PFSK-1 (cell line): ENCODE data around the gene NTM. TPM values are rescaled to one million over a fixed set of nuclear protein-coding genes. Genes with fewer than 3 reads are reported as not detected.

Experiments used
- FOXP2 ChIP-seq: optimal IDR thresholded peaks from 2 replicates; pipeline ENCODE3; 2011; ENCODE audit warnings: borderline replicate concordance, control low read depth, inconsistent platforms; ENCODE audit not compliant: insufficient read depth; ENCODE audit errors: extremely low read length, extremely low read depth
- POLR2AphosphoS5 ChIP-seq: IDR thresholded peaks from 2 replicates; pipeline ENCODE4 v1.6.1; 2012; ENCODE audit warnings: low read depth, mild to moderate bottlenecking, control low read depth, low read length, moderate library complexity
- SIN3A ChIP-seq: IDR thresholded peaks from 2 replicates; pipeline ENCODE4 v1.6.1; 2012; ENCODE audit warnings: mild to moderate bottlenecking, low read length, moderate library complexity, borderline replicate concordance; ENCODE audit not compliant: insufficient read depth
- TAF1 ChIP-seq: IDR thresholded peaks from 2 replicates; pipeline ENCODE4 v1.6.1; 2012; ENCODE audit warnings: low read length, control low read depth, borderline replicate concordance; ENCODE audit not compliant: insufficient read depth
- polyA plus RNA-seq: library from polyadenylated mRNA; unstranded; fragments of >200 nt; gene quantifications from one replicate; pipeline ENCODE4 v1.2.1, GENCODE V29; 2012; ENCODE audit warnings: low read depth, missing spikeins; ENCODE audit not compliant: insufficient read length
- TF ChIP-seq, protein P1 (sequence below), 2 experiments: IDR thresholded peaks; 2 replicates each; pipeline versions ENCODE4 v1.6.1 to v1.8.0; 2011 to 2012; ENCODE audit warnings: low read depth in 2 of 2, low read length in 2 of 2, control low read depth in 1 of 2, inconsistent platforms in 1 of 2, mild to moderate bottlenecking in 1 of 2, moderate library complexity in 1 of 2; ENCODE audit not compliant: insufficient read depth in 1 of 2

The NTM gene
- not detected for polyA plus RNA-seq

DNA sequence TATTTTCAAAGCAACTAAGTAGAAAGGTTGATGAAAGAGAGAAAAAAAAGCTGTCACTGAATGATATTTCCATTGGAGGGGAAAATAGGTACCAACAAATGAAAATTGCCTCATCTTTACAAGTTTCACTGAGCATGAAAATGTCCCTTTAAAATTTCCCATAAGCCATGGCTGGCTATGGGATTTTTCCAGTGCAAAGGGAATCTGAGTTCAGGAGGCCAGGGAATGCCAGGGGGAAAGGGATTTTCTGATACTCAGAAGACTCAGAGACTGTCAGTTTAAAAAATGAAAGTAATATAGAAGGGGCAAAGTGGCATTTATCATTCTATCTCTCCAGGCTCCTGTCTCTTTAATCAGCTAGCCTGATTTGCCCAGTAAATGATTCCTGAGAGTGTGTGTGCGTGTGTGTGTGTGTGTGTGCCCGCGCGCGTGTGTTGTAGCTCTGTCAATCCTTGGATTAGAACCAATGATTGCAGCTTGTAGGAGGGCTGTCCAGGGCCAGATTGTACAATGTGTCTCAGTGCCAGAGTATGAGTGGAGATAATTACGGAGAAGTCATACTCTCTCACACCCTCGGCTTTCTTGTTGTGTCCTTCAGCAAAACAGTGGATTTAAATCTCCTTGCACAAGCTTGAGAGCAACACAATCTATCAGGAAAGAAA, at the start of gene NTM:
TSS of gene NTM (plus strand) at position 526 of the 662 bp plus-strand sequence.
- no peak for TF ChIP-seq TAF1
- TF ChIP-seq, protein P1, sequence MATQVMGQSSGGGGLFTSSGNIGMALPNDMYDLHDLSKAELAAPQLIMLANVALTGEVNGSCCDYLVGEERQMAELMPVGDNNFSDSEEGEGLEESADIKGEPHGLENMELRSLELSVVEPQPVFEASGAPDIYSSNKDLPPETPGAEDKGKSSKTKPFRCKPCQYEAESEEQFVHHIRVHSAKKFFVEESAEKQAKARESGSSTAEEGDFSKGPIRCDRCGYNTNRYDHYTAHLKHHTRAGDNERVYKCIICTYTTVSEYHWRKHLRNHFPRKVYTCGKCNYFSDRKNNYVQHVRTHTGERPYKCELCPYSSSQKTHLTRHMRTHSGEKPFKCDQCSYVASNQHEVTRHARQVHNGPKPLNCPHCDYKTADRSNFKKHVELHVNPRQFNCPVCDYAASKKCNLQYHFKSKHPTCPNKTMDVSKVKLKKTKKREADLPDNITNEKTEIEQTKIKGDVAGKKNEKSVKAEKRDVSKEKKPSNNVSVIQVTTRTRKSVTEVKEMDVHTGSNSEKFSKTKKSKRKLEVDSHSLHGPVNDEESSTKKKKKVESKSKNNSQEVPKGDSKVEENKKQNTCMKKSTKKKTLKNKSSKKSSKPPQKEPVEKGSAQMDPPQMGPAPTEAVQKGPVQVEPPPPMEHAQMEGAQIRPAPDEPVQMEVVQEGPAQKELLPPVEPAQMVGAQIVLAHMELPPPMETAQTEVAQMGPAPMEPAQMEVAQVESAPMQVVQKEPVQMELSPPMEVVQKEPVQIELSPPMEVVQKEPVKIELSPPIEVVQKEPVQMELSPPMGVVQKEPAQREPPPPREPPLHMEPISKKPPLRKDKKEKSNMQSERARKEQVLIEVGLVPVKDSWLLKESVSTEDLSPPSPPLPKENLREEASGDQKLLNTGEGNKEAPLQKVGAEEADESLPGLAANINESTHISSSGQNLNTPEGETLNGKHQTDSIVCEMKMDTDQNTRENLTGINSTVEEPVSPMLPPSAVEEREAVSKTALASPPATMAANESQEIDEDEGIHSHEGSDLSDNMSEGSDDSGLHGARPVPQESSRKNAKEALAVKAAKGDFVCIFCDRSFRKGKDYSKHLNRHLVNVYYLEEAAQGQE (IDR thresholded peaks at IDR 0.05; ENCODE audit: insufficient read depth in 1 of 2, low read depth in 2 of 2, low read length in 2 of 2): no peak

DNA sequence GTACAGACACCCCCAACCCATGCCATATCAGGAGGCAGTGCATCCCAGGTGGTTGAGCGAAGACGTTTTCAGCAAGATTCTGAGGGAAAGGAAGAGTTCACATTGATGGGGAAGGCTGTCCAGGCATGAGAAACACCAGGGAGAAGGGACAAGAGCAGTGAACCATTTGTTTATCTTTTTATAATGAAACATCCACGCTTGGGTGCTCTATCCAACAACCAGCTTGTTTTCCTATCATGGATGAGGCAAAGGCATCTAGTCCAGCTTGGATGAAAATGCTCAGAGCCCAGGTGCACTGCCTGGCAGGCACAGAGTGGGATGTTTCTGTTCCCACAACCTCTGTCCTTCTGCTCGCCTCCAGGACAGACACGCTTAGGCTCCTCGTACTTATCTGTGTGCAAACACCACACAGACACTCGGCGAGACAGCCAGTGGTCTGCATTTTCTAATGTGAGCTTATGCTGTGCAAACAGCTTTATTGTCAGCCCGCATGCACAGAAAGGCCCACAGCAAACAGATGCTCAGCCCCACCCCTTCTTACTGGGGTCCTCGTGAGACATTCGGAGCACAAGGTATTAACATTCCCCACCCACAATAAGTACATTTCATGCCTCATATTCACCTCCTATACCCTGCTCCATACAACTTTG, 45.4 kb upstream of the NTM start:
- TF ChIP-seq SIN3A (no peak), FOXP2 (no peak)
- TF ChIP-seq, protein P1 (IDR thresholded peaks at IDR 0.05; ENCODE audit: insufficient read depth in 1 of 2, low read depth in 2 of 2, low read length in 2 of 2): no peak

DNA sequence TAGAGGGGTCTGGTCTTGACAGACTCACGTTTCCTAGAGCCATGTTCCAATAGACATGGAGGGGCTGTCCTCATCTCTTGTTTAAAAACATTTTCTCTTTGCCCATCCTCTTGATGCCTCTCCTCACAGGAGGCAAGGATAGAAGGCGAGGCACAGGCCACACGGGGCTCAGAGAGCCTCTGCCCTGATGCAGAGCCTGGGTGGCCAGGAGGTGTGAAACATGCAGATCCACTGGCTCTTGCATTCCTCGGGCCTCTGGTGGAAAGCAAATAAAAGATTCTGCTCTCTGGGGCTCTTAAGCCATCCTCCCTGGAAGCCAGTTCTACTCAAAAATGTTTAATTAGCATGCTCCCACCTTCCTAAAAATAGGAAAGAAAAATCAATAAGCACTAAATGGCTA, 43.6 kb upstream of the NTM start:
- TF ChIP-seq POLR2AphosphoS5 (no peak), FOXP2 (no peak), TAF1 (no peak), SIN3A (no peak)
- TF ChIP-seq, protein P1 (IDR thresholded peaks at IDR 0.05; ENCODE audit: insufficient read depth in 1 of 2, low read depth in 2 of 2, low read length in 2 of 2): no peak

DNA sequence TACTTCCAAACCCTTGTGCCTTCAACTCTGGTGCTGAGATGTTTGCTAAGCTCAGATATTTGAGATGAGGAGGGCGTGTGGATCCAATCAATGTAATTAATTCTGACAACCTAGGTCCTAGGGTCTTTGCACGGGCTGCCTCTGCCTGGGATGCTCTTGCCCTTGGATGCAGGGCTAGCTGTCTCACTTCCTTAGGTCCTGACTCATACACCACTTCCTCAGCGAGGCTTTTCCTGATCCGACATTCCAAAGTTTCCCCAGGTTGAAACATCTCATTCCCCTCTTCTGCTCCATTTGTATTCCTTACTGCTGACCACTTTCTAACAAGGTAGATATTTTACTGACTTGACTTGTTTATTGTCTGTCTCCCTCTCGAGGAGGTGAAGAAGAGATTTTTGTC, 43.0 kb upstream of the NTM start:
- TF ChIP-seq SIN3A (no peak), TAF1 (no peak), FOXP2 (no peak), POLR2AphosphoS5 (no peak)
- TF ChIP-seq, protein P1 (IDR thresholded peaks at IDR 0.05; ENCODE audit: insufficient read depth in 1 of 2, low read depth in 2 of 2, low read length in 2 of 2): no peak
